Hepatic stellate cell (primary cell): ENCODE data around the gene BAZ1B.
"Not testable (repeated sequence)": the region's sequence is repeated elsewhere in the genome, so short reads cannot be mapped to it uniquely, and the experiment has no call there.

Experiments
- DNase-seq: peaks from one replicate; pipeline ENCODE4 v3.0.0; 2011; ENCODE audit warnings: low spot score

Gene BAZ1B

GRCh38 chr7:73426016-73426415 is 96.1 kb downstream of the BAZ1B start:
- no peak for DNase-seq

GRCh38 chr7:73425356-73425983 is 96.6 kb downstream of the BAZ1B start:
- no peak for DNase-seq

GRCh38 chr7:73424489-73424885 is 97.6 kb downstream of the BAZ1B start:
- DNase-seq: no peak

GRCh38 chr7:73423519-73424488 is 98.3 kb downstream of the BAZ1B start:
- no peak for DNase-seq

DNA sequence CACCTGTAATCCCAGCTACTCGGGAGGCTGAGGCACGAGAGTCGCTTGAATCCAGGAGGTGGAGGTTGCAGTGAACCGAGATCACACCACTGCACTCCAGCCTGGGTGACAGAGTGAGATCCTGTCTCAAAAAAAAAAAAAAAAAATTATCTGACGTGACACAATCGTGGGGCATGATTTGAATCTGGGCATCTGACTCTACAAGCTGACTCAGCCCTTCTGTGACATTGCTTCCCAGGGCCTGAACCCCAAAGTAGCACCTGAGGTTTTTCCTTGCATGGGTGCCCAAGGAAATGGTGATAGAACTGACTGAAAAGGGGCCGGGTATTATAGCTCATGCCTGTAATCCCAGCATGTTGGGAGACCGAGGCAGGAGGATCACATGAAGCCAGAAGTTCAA is 101.5 kb downstream of the BAZ1B start:
- DNase-seq: not testable (repeated sequence)

DNA sequence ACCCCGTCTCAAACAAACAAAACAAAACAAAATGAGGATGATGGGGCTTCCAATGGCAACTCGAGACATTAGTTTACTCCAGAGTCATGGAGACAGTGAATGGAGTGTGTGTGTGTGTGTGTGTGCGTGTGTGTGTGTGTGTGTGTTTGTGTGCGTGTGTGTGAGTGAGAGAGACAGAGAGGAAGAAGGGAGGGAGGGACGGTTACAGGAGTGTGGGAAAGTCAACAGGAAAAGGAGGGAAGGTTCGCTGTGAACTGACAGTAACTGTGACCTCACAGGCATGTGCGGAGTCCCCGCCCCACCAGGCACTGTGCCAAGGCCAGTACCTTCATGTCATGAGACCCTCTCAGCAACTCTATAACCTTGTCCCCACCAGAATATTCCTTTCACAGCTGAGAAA is 102.1 kb downstream of the BAZ1B start:
- DNase-seq: not testable (repeated sequence)

DNA sequence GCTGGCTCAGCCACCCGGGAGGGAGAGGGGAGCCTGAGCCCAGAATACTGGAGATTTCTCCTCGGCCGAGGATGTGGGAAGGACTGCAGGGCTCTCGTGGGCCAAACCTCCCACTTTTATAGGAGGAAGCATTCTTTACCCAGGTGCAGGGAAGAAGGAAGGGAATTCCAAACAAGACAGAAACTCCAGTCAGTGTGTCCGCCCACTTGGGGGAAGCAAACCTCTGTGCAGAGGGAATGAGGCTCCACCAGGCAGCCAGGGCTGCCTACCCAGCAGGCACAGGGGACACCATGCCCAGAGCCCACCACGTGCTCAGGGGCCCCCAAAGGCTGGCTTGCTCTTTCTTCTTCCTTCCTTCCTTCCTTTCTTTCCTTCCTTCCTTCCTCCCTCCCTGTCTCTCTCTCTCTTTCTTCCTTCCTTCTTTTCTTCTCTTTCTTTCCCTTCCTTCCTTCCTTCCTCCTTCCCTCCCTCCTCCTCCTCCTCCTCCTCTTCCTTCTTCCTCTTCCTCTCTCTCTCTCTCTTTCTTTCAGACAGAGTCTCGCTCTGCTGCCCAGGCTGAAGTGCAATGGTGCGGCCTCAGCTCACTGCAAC is 103.9 kb downstream of the BAZ1B start:
- no peak for DNase-seq

DNA sequence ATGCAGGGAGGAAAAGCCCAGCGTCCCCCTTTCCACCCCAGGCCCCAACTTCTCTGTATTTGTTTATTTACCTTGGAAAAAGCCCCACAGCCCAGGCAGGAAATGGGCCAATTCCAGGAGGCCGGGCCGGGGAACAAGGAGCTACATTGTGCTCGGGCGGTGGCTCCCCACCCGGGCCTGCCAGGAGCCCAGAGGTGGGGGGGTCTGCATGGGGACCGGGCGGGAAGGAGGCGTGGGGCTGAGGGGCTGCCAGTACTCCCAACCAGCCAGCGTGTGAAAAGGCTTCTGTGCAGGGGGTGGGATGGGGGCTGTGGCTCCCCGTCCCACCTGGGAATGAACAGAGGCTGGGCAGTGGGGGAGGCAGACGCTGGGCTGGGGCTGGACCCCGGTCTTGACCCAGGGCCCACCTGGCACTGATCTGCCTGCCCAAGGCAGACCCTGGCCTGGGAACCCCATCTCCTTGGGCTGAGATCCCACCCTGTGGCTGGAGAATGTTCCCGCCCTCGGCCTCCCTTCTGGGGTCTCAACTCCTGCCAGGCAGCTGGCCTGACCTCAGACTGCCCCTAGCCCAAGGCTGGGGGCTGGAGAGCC is 111.5 kb downstream of the BAZ1B start:
- not testable (repeated sequence) for DNase-seq

DNA sequence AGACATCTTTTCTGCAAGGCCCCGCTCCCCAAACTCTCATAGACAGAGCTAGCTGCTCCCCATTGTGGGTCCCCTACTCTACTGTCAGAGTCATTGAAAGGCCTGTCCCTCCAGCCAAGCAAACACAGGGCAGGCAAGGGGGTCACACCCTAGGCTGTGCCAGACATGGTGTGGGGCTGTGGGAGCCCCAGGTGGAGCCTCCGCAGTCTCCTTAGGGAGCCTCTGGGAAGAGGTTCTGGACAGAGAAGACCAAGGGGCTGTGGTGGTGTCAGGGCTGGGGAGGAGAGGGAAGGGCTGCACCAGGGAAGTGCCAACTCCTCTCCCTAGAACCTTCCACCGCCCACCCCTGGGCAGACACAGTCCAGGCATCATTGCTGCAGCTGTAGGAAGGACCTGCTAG is 117.2 kb downstream of the BAZ1B start:
- DNase-seq: not testable (repeated sequence)

GRCh38 chr7:73399185-73400050 is 122.7 kb downstream of the BAZ1B start:
- DNase-seq: not testable (repeated sequence)

DNA sequence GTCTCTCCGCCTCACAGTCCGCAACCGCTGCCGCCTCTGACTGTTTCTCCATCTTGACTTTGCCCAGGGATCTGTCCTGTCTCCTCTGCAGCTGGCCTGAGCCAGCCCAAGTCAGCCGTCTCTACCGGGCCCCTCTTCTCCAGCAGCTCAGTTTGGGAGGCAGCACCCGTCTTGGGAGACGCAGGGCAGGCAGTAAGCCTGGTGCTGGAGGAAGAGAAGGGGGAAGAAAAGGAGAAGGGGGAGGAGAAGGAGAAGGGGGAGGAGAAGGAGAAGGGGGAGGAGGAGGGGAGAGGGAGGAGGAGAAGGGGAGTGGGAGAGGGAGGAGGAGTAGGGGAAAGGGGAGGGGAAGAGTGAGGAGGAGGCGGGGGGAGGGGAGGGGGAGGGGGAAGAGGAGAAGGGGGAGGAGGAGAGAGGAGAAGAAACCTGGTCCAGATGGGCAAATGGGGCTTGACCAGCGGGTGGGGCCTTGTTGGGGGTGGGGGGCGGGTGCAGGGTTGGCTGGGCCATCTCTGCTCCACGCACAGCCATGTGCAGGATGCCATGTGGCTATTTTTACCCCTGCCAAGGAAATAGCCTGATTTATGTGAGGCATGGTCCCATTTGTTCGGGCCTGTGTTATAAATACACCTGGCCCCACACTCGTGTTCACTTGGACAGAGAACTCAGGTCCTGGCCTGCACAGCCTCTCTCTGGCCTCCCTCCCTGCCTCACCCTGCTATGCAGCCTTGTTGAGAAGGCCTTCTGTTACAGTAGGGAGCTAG is 124.4 kb downstream of the BAZ1B start:
- DNase-seq: no peak

- DNase-seq: no peak
These were observed 126.3 kb downstream of the BAZ1B start for GRCh38 chr7:73395538-73396503.

DNA sequence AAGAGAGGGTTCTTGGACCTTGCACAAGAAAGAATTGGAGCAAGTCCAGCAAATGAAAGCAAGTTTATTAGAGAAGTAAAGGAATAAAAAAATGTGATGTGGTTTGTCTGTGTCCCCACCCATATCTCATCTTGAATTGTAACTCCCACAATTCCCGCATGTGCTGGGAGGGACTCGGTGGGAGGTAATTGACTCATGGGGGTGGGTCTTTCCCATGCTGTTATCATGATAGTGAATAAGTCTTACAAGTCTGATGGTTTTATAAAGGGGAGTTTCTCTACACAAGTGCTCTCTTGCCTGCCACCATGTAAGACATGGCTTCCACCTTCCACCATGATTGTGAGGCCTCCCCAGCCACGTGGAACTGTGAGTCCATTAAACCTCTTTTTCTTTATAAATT is 127.7 kb downstream of the BAZ1B start:
- DNase-seq: no peak

- DNase-seq: no peak
These were observed 130.7 kb downstream of the BAZ1B start for GRCh38 chr7:73391396-73391795.
